Measurements from ENCODE around the gene OR51G2. TPM values are rescaled to one million over a fixed set of nuclear protein-coding genes. Genes with fewer than 3 reads are reported as not detected.

The OR51G2 gene
- total RNA-seq, 1 experiment from 2014 or later: not detected

DNA sequence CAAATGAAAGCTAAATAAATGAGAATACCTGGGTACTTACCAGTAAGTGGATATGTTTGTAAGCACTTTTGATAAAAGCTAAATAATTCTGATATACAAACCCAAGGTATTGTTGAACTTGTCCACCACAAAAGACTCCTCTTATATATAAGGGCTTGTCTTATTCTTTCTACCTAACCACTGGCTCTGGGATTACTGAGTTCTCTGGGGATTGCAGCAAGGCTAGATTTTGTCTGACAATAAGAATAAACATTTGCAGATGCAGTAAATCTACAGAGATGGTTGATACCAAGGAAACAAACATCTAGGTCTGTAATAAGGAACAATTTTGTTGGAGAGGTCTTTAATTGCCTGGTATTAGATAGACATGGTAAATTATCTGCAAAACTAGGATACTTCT lies 28.4 kb upstream of the OR51G2 start, which contains the start of gene OR51A4:
Gene OR51A4 (minus strand): TSS at position 101 of the 400 bp plus-strand sequence. CDS start 505 bp downstream, outside the sequence.
- no peak within 1 kb of the TSS for H3K4me3 Mint-ChIP-seq (ENCODE audit: unreplicated experiment)
- TF ChIP-seq, protein P1, sequence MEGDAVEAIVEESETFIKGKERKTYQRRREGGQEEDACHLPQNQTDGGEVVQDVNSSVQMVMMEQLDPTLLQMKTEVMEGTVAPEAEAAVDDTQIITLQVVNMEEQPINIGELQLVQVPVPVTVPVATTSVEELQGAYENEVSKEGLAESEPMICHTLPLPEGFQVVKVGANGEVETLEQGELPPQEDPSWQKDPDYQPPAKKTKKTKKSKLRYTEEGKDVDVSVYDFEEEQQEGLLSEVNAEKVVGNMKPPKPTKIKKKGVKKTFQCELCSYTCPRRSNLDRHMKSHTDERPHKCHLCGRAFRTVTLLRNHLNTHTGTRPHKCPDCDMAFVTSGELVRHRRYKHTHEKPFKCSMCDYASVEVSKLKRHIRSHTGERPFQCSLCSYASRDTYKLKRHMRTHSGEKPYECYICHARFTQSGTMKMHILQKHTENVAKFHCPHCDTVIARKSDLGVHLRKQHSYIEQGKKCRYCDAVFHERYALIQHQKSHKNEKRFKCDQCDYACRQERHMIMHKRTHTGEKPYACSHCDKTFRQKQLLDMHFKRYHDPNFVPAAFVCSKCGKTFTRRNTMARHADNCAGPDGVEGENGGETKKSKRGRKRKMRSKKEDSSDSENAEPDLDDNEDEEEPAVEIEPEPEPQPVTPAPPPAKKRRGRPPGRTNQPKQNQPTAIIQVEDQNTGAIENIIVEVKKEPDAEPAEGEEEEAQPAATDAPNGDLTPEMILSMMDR (IDR thresholded peaks at IDR 0.05; ENCODE audit: unreplicated experiment): no peak
- H3K36me3 Mint-ChIP-seq (ENCODE audit: insufficient read depth, unreplicated experiment): no peaks in the 10 kb centered on the region
- intact Hi-C loops (cut with micrococcal nuclease): no loop called here
- ChIA-PET CTCF (no interaction called here), POLR2A (no interaction called here)
- H3K4me1 Mint-ChIP-seq (ENCODE audit: insufficient read depth, unreplicated experiment): no peaks in the 10 kb centered on the region
- H3K9me3 Mint-ChIP-seq (ENCODE audit: unreplicated experiment): no peaks in the 10 kb centered on the region
- BruUV-seq (replicated peaks): no TSS peak
- no peak for DNase-seq (ENCODE audit: unreplicated experiment)
- no peak within 1 kb of the TSS for H3K27ac Mint-ChIP-seq (ENCODE audit: low read depth, unreplicated experiment)
- peaks cover 10% of the 10 kb centered on the region for H3K27me3 Mint-ChIP-seq (ENCODE audit: insufficient read depth, unreplicated experiment)

DNA sequence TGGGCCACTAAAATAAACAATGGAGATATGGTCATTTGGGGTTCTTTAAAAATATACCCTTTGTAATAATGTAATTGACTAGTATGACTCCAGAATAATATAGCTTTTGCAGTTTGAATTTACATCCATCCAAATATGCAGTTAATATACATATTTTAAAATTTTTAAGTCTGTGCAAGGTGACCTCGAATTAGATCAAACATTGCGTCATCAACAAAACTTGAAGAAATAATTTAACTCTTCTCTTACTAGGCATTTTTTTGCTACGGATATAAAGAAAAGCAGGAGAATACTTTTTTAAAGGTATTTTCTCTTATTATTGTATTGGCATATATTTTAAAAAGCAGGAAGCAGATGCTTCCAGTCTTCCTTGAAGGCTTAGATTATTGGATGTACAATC lies 17.6 kb upstream of the OR51G2 start:
- BruUV-seq (replicated peaks): no TSS peak
- Mint-ChIP-seq H3K27me3 (ENCODE audit: insufficient read depth, unreplicated experiment) (peaks cover 17% of the 10 kb centered on the region), H3K4me1 (ENCODE audit: insufficient read depth, unreplicated experiment) (no peaks in the 10 kb centered on the region), H3K9me3 (ENCODE audit: unreplicated experiment) (no peaks in the 10 kb centered on the region), H3K36me3 (ENCODE audit: insufficient read depth, unreplicated experiment) (no peaks in the 10 kb centered on the region), H3K4me3 (ENCODE audit: unreplicated experiment) (no peak overlapping the region), H3K27ac (ENCODE audit: low read depth, unreplicated experiment) (no peak overlapping the region)
- ChIA-PET POLR2A (no interaction called here), CTCF (interaction anchor here (0.5 kb wide), 1 partner anchor 759 kb away, joined by 3 read pairs; no protein-coding TSS in a partner anchor)
- intact Hi-C loops (cut with micrococcal nuclease): no loop called here
- no peak for DNase-seq (ENCODE audit: unreplicated experiment)
- TF ChIP-seq, protein P1 (IDR thresholded peaks at IDR 0.05; ENCODE audit: unreplicated experiment): no peak

DNA sequence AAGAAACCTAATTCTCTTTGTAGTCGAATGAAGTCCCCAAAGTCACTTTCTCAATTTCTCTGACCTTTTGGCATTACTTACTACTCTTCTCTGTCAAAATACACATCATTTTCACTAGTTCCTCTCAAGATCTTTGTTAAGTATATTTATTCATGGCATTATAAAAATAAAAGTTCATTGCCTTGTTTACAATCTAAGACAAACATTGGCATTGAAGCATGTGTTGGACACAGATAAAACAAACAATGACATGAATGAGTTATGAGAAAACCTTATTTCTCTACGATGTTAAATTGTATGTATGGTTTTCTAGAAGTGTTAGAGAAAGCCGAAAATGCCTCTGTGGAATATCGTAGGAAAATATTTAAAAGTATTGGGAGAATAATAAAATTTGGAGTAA lies 13.6 kb upstream of the OR51G2 start:
- CTCF ChIA-PET: interaction anchor here (1.5 kb wide), 1 partner anchor 746 kb away, joined by 3 read pairs; no protein-coding TSS in a partner anchor
- intact Hi-C loops (cut with micrococcal nuclease): no loop called here
- H3K4me3 Mint-ChIP-seq (ENCODE audit: unreplicated experiment): no peak overlapping the region
- H3K27me3 Mint-ChIP-seq (ENCODE audit: insufficient read depth, unreplicated experiment): peaks cover 5% of the 10 kb centered on the region
- H3K36me3 Mint-ChIP-seq (ENCODE audit: insufficient read depth, unreplicated experiment): no peaks in the 10 kb centered on the region
- DNase-seq (ENCODE audit: unreplicated experiment): no peak
- no peaks in the 10 kb centered on the region for H3K4me1 Mint-ChIP-seq (ENCODE audit: insufficient read depth, unreplicated experiment)
- TF ChIP-seq, protein P1 (IDR thresholded peaks at IDR 0.05; ENCODE audit: unreplicated experiment): no peak
- H3K9me3 Mint-ChIP-seq (ENCODE audit: unreplicated experiment): no peaks in the 10 kb centered on the region
- BruUV-seq (replicated peaks): no TSS peak
- POLR2A ChIA-PET: no interaction called here
- H3K27ac Mint-ChIP-seq (ENCODE audit: low read depth, unreplicated experiment): no peak overlapping the region

GRCh38 chr11:4926608-4927007 lies 7.5 kb upstream of the OR51G2 start:
- Mint-ChIP-seq H3K27ac (ENCODE audit: low read depth, unreplicated experiment) (no peak overlapping the region), H3K4me1 (ENCODE audit: insufficient read depth, unreplicated experiment) (no peaks in the 10 kb centered on the region), H3K27me3 (ENCODE audit: insufficient read depth, unreplicated experiment) (peaks cover 22% of the 10 kb centered on the region), H3K4me3 (ENCODE audit: unreplicated experiment) (no peak overlapping the region), H3K9me3 (ENCODE audit: unreplicated experiment) (no peaks in the 10 kb centered on the region), H3K36me3 (ENCODE audit: insufficient read depth, unreplicated experiment) (no peaks in the 10 kb centered on the region)
- TF ChIP-seq, protein P1 (IDR thresholded peaks at IDR 0.05; ENCODE audit: unreplicated experiment): no peak
- no TSS peak for BruUV-seq (replicated peaks)
- peak; percentile 5 for DNase-seq (ENCODE audit: unreplicated experiment)
- POLR2A ChIA-PET: interaction anchor here (0.5 kb wide), 1 partner anchor 112 kb away, joined by 5 read pairs; no protein-coding TSS in a partner anchor
- intact Hi-C loops (cut with micrococcal nuclease): no loop called here
- CTCF ChIA-PET: interaction anchor here (0.6 to 1.1 kb wide), 2 partner anchors 31 to 1078 kb away, joined by 3 read pairs; no protein-coding TSS in a partner anchor
